ENCODE results near the gene KCNN3. TPM values are rescaled to one million over a fixed set of nuclear protein-coding genes. Genes with fewer than 3 reads are reported as not detected.

Gene KCNN3
- total and polyA plus RNA-seq, 4 donors = 0.47 to 4.9 (median 1.9) TPM

- no peak overlapping the region for H3K9ac ChIP-seq (ENCODE audit: insufficient read depth in 1 of 2, low read length in 2 of 2)
- H3K4me1 ChIP-seq (ENCODE audit: control insufficient read depth in 5 of 5, insufficient read depth in 5 of 5, low read length in 5 of 5) = no peaks in the 10 kb centered on the region
- no peaks in the 10 kb centered on the region for H3K27me3 ChIP-seq (ENCODE audit: control insufficient read depth in 3 of 3, insufficient read depth in 3 of 3, low read length in 2 of 3)
- no peaks in the 10 kb centered on the region for H3K36me3 ChIP-seq (ENCODE audit: control insufficient read depth in 4 of 4, insufficient read depth in 4 of 4, low read length in 4 of 4)
- DNase-seq = no peak
- 85 to 92% methylated on average over 3 of the region's 3 CpGs for WGBS, 2 donors
- no peak for TF ChIP-seq CTCF (IDR thresholded peaks at IDR 0.05; ENCODE audit: control extremely low read depth, extremely low read depth)
- ATAC-seq (ENCODE audit: insufficient read depth, low FRiP score) = no peak
- no peak overlapping the region for H3K27ac ChIP-seq (ENCODE audit: low read depth in 1 of 2, low read length in 1 of 2)
- H3K9me3 ChIP-seq (ENCODE audit: control insufficient read depth in 4 of 4, insufficient read depth in 3 of 4, low read length in 3 of 4) = peaks cover 0 to under 1% (median 0%) of the 10 kb centered on the region in 4 donors
- H3K4me3 ChIP-seq = no peak overlapping the region
Observed at GRCh38 chr1:154783976-154784375, 86.1 kb downstream of the KCNN3 start.

GRCh38 chr1:154780541-154780940 is 89.5 kb downstream of the KCNN3 start:
- H3K27ac ChIP-seq (ENCODE audit: low read depth in 1 of 2, low read length in 1 of 2) = no peak overlapping the region
- no peak overlapping the region for H3K4me3 ChIP-seq
- no peaks in the 10 kb centered on the region for H3K36me3 ChIP-seq (ENCODE audit: control insufficient read depth in 4 of 4, insufficient read depth in 4 of 4, low read length in 4 of 4)
- no peak for TF ChIP-seq CTCF (IDR thresholded peaks at IDR 0.05; ENCODE audit: control extremely low read depth, extremely low read depth)
- H3K9me3 ChIP-seq (ENCODE audit: control insufficient read depth in 4 of 4, insufficient read depth in 3 of 4, low read length in 3 of 4) = peaks cover 0 to 4% (median 0%) of the 10 kb centered on the region in 4 donors
- 92 to 97% methylated on average over 3 of the region's 3 CpGs for WGBS, 2 donors
- H3K4me1 ChIP-seq (ENCODE audit: control insufficient read depth in 5 of 5, insufficient read depth in 5 of 5, low read length in 5 of 5) = no peaks in the 10 kb centered on the region
- DNase-seq (no peak), ATAC-seq (ENCODE audit: insufficient read depth, low FRiP score) (no peak)
- no peaks in the 10 kb centered on the region for H3K27me3 ChIP-seq (ENCODE audit: control insufficient read depth in 3 of 3, insufficient read depth in 3 of 3, low read length in 2 of 3)
- H3K9ac ChIP-seq (ENCODE audit: insufficient read depth in 1 of 2, low read length in 2 of 2) = no peak overlapping the region

GRCh38 chr1:154779551-154780189 is 90.4 kb downstream of the KCNN3 start:
- Histone ChIP-seq H3K27me3 (ENCODE audit: control insufficient read depth in 3 of 3, insufficient read depth in 3 of 3, low read length in 2 of 3) (no peaks in the 10 kb centered on the region), H3K4me1 (ENCODE audit: control insufficient read depth in 5 of 5, insufficient read depth in 5 of 5, low read length in 5 of 5) (no peaks in the 10 kb centered on the region), H3K36me3 (ENCODE audit: control insufficient read depth in 4 of 4, insufficient read depth in 4 of 4, low read length in 4 of 4) (no peaks in the 10 kb centered on the region), H3K9me3 (ENCODE audit: control insufficient read depth in 4 of 4, insufficient read depth in 3 of 4, low read length in 3 of 4) (peaks cover 0 to 4% (median 0%) of the 10 kb centered on the region in 4 donors), H3K4me3 (no peak overlapping the region), H3K9ac (ENCODE audit: insufficient read depth in 1 of 2, low read length in 2 of 2) (no peak overlapping the region), H3K27ac (ENCODE audit: low read depth in 1 of 2, low read length in 1 of 2) (no peak overlapping the region)
- WGBS, 2 donors = 93 to 96% methylated on average over 9 of the region's 9 CpGs
- no peak for TF ChIP-seq CTCF (IDR thresholded peaks at IDR 0.05; ENCODE audit: control extremely low read depth, extremely low read depth)
- ATAC-seq (ENCODE audit: insufficient read depth, low FRiP score) (no peak), DNase-seq (no peak)

GRCh38 chr1:154778944-154779343 is 91.1 kb downstream of the KCNN3 start:
- no peak for TF ChIP-seq CTCF (IDR thresholded peaks at IDR 0.05; ENCODE audit: control extremely low read depth, extremely low read depth)
- peaks cover 0 to 4% (median 0%) of the 10 kb centered on the region in 4 donors for H3K9me3 ChIP-seq (ENCODE audit: control insufficient read depth in 4 of 4, insufficient read depth in 3 of 4, low read length in 3 of 4)
- H3K4me1 ChIP-seq (ENCODE audit: control insufficient read depth in 5 of 5, insufficient read depth in 5 of 5, low read length in 5 of 5) = no peaks in the 10 kb centered on the region
- WGBS, 2 donors = 96 to 100% methylated on average over 3 of the region's 3 CpGs
- no peak overlapping the region for H3K4me3 ChIP-seq
- no peak overlapping the region for H3K9ac ChIP-seq (ENCODE audit: insufficient read depth in 1 of 2, low read length in 2 of 2)
- H3K36me3 ChIP-seq (ENCODE audit: control insufficient read depth in 4 of 4, insufficient read depth in 4 of 4, low read length in 4 of 4) = no peaks in the 10 kb centered on the region
- H3K27me3 ChIP-seq (ENCODE audit: control insufficient read depth in 3 of 3, insufficient read depth in 3 of 3, low read length in 2 of 3) = no peaks in the 10 kb centered on the region
- no peak for ATAC-seq (ENCODE audit: insufficient read depth, low FRiP score)
- H3K27ac ChIP-seq (ENCODE audit: low read depth in 1 of 2, low read length in 1 of 2) = no peak overlapping the region
- no peak for DNase-seq

All from lung (tissue), 12 donors.